B cell (primary cell): Measurements from ENCODE around the gene SYMPK.

Experiments
- CTCF ChIP-seq: fragments of 200-600 bp; IDR thresholded peaks from one replicate; pipeline ENCODE4 v1.8.0; 2022; ENCODE audit warnings: antibody characterized with exemption, mild to moderate bottlenecking
- EZH2 ChIP-seq: IDR thresholded peaks from 2 replicates; pipeline ENCODE4 v1.6.1; 2012; ENCODE audit warnings: borderline replicate concordance, low read depth, mild to moderate bottlenecking, moderate library complexity, low read length; ENCODE audit not compliant: insufficient read depth, poor library complexity, severe bottlenecking

- TF ChIP-seq CTCF, result no peak
- no peak for TF ChIP-seq EZH2
These were observed 3.6 kb upstream of the SYMPK start for GRCh38 chr19:45866400-45867176.
